PFSK-1 (cell line): ENCODE measurements around the gene CACNA1A.

Experiments used
- FOXP2 ChIP-seq: optimal IDR thresholded peaks from 2 replicates; pipeline ENCODE3; 2011; ENCODE audit warnings: borderline replicate concordance, control low read depth, inconsistent platforms; ENCODE audit not compliant: insufficient read depth; ENCODE audit errors: extremely low read length, extremely low read depth
- POLR2AphosphoS5 ChIP-seq: IDR thresholded peaks from 2 replicates; pipeline ENCODE4 v1.6.1; 2012; ENCODE audit warnings: low read depth, mild to moderate bottlenecking, control low read depth, low read length, moderate library complexity
- REST ChIP-seq, 2 experiments: IDR thresholded peaks; 2 replicates each; pipeline versions ENCODE4 v1.6.1 to v1.8.0; 2011 to 2012; ENCODE audit warnings: low read depth in 2 of 2, low read length in 2 of 2, control low read depth in 1 of 2, inconsistent platforms in 1 of 2, mild to moderate bottlenecking in 1 of 2, moderate library complexity in 1 of 2; ENCODE audit not compliant: insufficient read depth in 1 of 2
- SIN3A ChIP-seq: IDR thresholded peaks from 2 replicates; pipeline ENCODE4 v1.6.1; 2012; ENCODE audit warnings: mild to moderate bottlenecking, low read length, moderate library complexity, borderline replicate concordance; ENCODE audit not compliant: insufficient read depth
- TAF1 ChIP-seq: IDR thresholded peaks from 2 replicates; pipeline ENCODE4 v1.6.1; 2012; ENCODE audit warnings: low read length, control low read depth, borderline replicate concordance; ENCODE audit not compliant: insufficient read depth

The CACNA1A gene

GRCh38 chr19:13298565-13299481 lies 207.5 kb downstream of the CACNA1A start:
- TF ChIP-seq POLR2AphosphoS5 (no peak), FOXP2 (no peak), REST (IDR thresholded peaks at IDR 0.05; ENCODE audit: insufficient read depth in 1 of 2, low read depth in 2 of 2, low read length in 2 of 2) (no peak), TAF1 (no peak), SIN3A (no peak)

GRCh38 chr19:13297023-13297422 lies 209.3 kb downstream of the CACNA1A start:
- no peak for TF ChIP-seq SIN3A
- no peak for TF ChIP-seq REST (IDR thresholded peaks at IDR 0.05; ENCODE audit: insufficient read depth in 1 of 2, low read depth in 2 of 2, low read length in 2 of 2)
- no peak for TF ChIP-seq TAF1
- no peak for TF ChIP-seq FOXP2
- no peak for TF ChIP-seq POLR2AphosphoS5

GRCh38 chr19:13294812-13295567 lies 211.3 kb downstream of the CACNA1A start:
- TF ChIP-seq REST (IDR thresholded peaks at IDR 0.05; ENCODE audit: insufficient read depth in 1 of 2, low read depth in 2 of 2, low read length in 2 of 2) (no peak), POLR2AphosphoS5 (no peak), SIN3A (no peak), TAF1 (no peak), FOXP2 (no peak)

GRCh38 chr19:13291913-13292312 lies 214.4 kb downstream of the CACNA1A start:
- TF ChIP-seq REST (IDR thresholded peaks at IDR 0.05; ENCODE audit: insufficient read depth in 1 of 2, low read depth in 2 of 2, low read length in 2 of 2) (no peak), POLR2AphosphoS5 (no peak), SIN3A (no peak), FOXP2 (no peak), TAF1 (no peak)
